GM18861 (cell line): Measurements from ENCODE around the gene MS4A3.
"Not testable (repeated sequence)": the region's sequence is repeated elsewhere in the genome, so short reads cannot be mapped to it uniquely, and the experiment has no call there.

Experiments used
- ATAC-seq: cut with Tn5 transposase; IDR thresholded peaks from one replicate; pipeline ENCODE4 v1.9.1; 2021; ENCODE audit not compliant: unreplicated experiment

The MS4A3 gene

GRCh38 chr11:60056349-60056969 is at the start of gene MS4A3:
TSS of gene MS4A3 (plus strand) at chr11:60056665. CDS start at chr11:60061161, 4,496 bp downstream.
- ATAC-seq = no peak

- ATAC-seq = no peak
Measured at GRCh38 chr11:60016881-60017280, 39.6 kb upstream of the MS4A3 start, which contains the start of gene OOSP4B. TSS of gene OOSP4B (plus strand) at chr11:60017181.

GRCh38 chr11:60018058-60018457 is 38.4 kb upstream of the MS4A3 start:
- ATAC-seq = no peak

- not testable (repeated sequence) for ATAC-seq
Measured at GRCh38 chr11:60020376-60020775, 36.1 kb upstream of the MS4A3 start.

- no peak for ATAC-seq
Measured at GRCh38 chr11:60029015-60029632, 27.3 kb upstream of the MS4A3 start.

- ATAC-seq = no peak
Measured at GRCh38 chr11:60040109-60040508, 16.4 kb upstream of the MS4A3 start, which contains the start of gene OOSP2. TSS of gene OOSP2 (plus strand) at chr11:60040409. CDS start at chr11:60040460, 51 bp downstream.

- ATAC-seq = not testable (repeated sequence)
Measured at GRCh38 chr11:60050422-60050821, 6.0 kb upstream of the MS4A3 start.

- ATAC-seq = not testable (repeated sequence)
Measured at GRCh38 chr11:60050839-60051238, 5.6 kb upstream of the MS4A3 start.

GRCh38 chr11:60059052-60059451 is 2.6 kb downstream of the MS4A3 start:
- ATAC-seq = no peak

GRCh38 chr11:60059521-60060240 is 3.2 kb downstream of the MS4A3 start:
- ATAC-seq = no peak

GRCh38 chr11:60064111-60064510 is 7.6 kb downstream of the MS4A3 start:
- no peak for ATAC-seq

GRCh38 chr11:60065801-60066200 is 9.3 kb downstream of the MS4A3 start:
- no peak for ATAC-seq

- ATAC-seq = no peak
Measured at GRCh38 chr11:60069450-60069849, 13.0 kb downstream of the MS4A3 start.

GRCh38 chr11:60071644-60072043 is 15.2 kb downstream of the MS4A3 start:
- not testable (repeated sequence) for ATAC-seq

GRCh38 chr11:60077216-60077817 is 20.9 kb downstream of the MS4A3 start:
- ATAC-seq = no peak

- ATAC-seq = no peak
Measured at GRCh38 chr11:60077981-60078380, 21.5 kb downstream of the MS4A3 start.

GRCh38 chr11:60078745-60079144 is 22.3 kb downstream of the MS4A3 start:
- no peak for ATAC-seq

- no peak for ATAC-seq
Measured at GRCh38 chr11:60080535-60080934, 24.1 kb downstream of the MS4A3 start.

- ATAC-seq = no peak
Measured at GRCh38 chr11:60084631-60085273, 28.3 kb downstream of the MS4A3 start.

- no peak for ATAC-seq
Measured at GRCh38 chr11:60085909-60086308, 29.4 kb downstream of the MS4A3 start.

- no peak for ATAC-seq
Measured at GRCh38 chr11:60087239-60087638, 30.8 kb downstream of the MS4A3 start.
